ENCODE results near the gene MEGF6. TPM values are rescaled to one million over a fixed set of nuclear protein-coding genes. Genes with fewer than 3 reads are reported as not detected.

MEGF6 gene
- total and polyA plus RNA-seq, 9 of the 15 experiments (the other 6 are each of a cell fraction or from before 2014, with no cell fraction given): 0.03 to 1.7 (median 0.24) TPM; not detected in 3

GRCh38 chr1:3625151-3625907 lies 14.0 kb upstream of the MEGF6 start (continued):
- TF ChIP-seq ZNF277 (CRISPR knock-in tag; IDR thresholded peaks at IDR 0.05; ENCODE audit: borderline replicate concordance) (no peak), ZBTB40 (IDR thresholded peaks at IDR 0.05) (no peak), ZBTB40 (CRISPR knock-in tag; IDR thresholded peaks at IDR 0.05) (no peak), POLR2A (conservative IDR thresholded peaks at IDR 0.05) (no peak), ZBED1 (IDR thresholded peaks at IDR 0.05) (no peak), SP1 (CRISPR knock-in tag; IDR thresholded peaks at IDR 0.05) (0 out of 2 replicates have a peak, but pooled peaks have one; percentile 30), PRDM10 (IDR thresholded peaks at IDR 0.05; ENCODE audit: partially characterized antibody) (no peak), MCM7 (IDR thresholded peaks at IDR 0.05) (no peak)

Measured in K562 (cell line).